Islet of Langerhans (tissue), 1 donor: ENCODE results near the gene RAET1E.
"Not testable (repeated sequence)": the region's sequence is repeated elsewhere in the genome, so short reads cannot be mapped to it uniquely, and the experiment has no call there.

Experiments
- FAIRE-seq: peaks from one replicate; lab custom pipeline; 2011; peaks lifted over from hg19 to GRCh38; lab: Jason Lieb, UNC

RAET1E gene

DNA sequence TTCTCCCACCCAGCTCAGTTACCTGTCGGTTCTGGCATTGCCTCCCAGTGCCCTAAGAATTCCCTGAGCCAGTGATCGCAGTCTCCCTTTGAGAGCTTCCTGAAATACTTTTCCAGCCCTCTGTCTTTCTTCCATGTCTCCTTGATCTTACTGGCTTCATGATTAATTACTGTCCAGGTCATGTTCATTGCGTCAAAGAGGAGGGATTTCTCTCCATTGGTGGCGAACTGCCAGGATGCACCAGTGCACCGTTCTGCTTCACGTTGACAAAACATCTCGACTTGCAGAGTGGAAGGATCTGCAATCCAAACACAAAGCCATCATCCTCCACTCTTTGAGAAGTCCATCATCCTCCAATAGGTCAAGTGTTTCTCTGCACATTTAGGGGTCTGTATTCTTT, 8.6 kb downstream of the RAET1E start:
- FAIRE-seq, result no peak

DNA sequence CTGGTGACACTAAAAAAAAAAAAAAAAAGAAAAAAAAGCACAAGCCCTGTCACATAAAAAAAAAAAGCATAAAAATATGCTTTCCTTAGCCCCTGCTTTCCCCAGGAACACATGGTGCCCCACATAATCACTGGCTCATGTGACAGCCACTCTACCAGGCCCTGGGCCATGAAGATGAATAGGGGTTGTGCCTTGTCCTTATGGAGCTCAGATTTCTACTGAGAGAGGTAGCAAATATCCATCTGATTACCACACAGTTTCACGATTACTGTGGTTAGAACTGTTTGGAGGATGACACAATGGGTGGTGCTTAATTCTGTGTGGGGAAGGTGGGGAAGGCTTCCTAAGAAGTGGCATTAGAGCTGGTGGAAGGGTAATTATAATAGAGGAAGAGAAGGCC, 9.3 kb downstream of the RAET1E start:
- FAIRE-seq, result no peak

DNA sequence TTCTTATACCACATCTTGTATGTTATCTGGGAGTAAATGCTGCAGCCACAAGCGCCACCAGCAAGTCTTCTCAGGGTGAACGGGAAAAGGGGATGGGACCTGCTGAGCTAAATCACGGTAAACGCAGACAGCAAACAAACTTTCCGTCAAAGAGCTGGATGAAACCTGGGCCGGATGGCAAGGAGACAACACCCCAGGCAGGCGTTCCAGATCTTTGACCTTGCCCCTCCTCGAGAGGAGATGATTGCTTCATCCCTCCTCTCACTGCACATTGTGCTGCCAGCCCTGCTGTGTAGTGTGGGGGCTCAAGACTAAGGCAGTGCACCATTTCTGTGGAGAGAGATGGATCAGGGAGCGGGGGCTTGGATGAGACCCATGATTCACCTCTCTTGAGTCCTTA, 9.8 kb downstream of the RAET1E start:
- no peak for FAIRE-seq

DNA sequence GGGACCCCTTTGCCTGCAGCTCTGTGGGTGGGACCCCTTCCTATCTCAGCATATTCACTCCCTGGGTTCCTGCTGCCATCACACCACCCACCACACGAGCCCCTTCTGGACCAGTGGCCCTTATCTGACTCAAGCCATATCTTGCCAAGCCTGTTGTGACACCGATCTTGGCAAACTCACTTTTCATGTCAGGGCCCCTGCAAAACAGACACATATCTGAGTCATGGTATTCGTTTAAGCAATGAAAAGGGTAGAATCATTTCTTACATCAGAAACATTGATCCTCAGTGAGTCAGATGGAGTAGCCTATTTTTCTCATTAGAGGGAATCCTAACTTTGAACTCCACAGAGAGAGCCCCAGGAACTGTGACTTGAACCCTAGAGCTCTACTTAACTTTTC, 10.6 kb downstream of the RAET1E start:
- FAIRE-seq, result no peak

DNA sequence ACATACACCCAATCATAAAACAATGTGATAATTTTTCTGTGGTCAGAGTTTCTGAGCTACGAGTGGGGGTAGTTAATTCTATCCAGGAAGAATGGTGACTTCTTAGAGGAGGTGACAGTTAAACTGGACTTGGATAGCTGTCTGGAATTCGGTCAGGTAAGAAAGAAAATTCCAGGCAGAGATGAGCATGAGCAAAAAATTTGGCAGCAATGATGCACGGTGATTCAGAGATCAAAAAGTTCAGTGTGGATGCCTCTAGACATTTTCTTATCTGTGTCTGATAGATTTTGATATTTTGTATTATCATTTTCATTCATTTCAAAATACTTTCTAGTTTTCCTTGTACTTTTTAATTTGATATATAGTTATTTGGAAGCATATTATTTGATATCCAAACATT, 12.0 kb downstream of the RAET1E start:
- FAIRE-seq, result no peak

DNA sequence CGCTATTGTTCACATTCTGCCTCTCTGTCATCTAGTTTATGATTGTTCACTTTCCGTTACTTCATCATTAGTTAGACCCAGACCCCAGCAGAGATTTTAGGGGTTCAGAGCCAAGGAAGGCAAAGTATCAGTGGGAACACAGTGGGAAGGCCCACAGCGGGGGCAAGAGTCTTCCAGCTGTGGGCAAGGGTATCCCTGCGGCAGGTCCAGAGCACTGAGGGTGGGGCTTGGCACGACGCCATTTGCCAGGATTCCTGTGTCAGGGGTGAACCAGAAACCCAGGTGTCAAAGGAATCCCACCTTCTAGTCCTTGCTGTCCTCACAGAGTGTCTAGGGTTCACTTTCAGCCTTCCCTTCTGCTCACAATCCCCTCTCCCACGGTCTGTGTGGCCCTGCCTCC, 13.3 kb downstream of the RAET1E start:
- FAIRE-seq, result no peak

DNA sequence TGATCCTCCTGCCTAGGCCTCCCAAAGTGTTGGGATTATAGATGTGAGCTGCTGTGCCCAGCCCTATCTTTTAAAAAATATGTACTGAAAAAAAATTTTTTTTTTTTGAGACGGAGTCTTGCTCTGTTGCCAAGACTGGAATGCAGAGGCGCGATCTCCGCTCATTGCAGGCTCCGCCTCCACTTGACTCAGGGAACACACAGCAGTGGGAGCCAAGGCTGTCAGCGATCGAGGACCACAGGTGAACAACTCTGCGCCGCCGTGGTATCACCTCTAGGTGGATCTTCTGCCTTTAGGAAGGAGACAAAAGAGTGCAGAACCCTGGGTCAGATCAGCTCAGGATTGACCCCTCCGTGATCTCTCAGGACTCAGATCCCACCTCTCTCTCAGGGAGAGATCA, 13.7 kb downstream of the RAET1E start:
- no peak for FAIRE-seq

DNA sequence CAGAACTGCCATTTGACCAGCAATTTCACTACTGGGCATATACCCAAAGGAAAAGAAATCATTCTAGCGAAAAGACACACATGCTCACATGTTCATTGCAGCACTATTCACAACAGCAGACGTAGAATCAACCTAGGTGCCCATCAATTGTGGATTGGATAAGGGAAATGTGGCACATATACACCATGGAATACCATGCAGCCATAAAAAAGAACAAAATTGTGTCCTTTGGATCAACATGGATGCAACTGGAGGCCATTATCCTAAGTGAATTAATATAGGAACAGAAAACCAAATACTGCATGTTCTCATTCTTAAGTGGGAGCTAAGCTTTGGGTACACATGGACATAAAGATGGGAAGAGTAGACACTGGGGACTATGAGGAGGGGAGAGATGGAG, 16.1 kb downstream of the RAET1E start:
- FAIRE-seq, result no peak

DNA sequence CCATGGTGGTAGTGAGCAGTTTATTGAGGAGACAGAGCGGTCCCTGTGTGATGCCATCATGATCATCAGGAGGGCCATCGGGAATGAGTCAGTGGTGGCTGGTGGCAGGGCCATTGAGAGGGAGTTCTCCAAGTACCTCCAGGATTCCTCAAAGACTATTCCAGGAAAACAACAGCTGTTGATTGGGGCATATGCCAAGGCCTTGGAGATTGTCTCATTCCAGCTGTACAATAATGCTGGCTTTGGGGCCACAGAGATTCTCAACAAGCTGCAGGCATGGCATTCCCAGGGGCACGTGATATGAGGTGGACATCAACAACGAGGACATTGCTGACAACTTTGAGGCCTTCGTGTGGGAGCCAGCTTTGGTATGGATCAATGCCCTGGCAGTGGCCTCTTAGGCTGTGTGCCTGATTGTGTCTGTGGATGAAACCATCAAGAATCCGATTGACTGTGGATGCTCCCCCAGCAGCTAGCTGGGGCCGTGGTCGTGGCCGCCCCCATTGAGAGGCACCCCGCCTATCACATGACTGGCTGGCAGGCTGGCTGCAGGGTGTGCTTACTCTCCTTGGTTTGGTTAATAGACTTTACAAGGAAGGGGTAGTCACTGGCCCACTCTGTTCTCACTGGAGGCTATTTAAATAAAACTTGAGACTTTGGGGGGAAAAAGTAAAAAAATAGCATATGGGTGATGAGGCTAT, 16.7 kb downstream of the RAET1E start:
- FAIRE-seq, result no peak

DNA sequence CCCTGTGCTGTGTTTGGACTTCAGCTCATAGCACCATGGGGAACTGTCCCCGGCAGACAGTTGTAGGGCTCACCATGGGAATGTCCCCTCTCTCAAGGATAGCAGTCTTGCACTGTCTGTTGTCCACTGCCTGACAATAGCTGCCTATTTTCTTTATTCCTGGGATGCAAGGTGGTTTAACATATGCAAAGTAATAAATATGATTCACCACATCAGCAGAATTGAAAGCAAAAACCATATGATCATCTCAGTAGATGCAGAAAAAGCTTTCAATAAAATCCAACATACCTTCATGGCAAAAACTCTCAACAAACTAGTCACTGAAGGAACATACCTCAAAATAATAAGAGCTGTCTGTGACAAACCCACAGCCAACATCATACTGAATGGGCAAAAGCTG, 20.3 kb downstream of the RAET1E start:
- FAIRE-seq, result no peak

DNA sequence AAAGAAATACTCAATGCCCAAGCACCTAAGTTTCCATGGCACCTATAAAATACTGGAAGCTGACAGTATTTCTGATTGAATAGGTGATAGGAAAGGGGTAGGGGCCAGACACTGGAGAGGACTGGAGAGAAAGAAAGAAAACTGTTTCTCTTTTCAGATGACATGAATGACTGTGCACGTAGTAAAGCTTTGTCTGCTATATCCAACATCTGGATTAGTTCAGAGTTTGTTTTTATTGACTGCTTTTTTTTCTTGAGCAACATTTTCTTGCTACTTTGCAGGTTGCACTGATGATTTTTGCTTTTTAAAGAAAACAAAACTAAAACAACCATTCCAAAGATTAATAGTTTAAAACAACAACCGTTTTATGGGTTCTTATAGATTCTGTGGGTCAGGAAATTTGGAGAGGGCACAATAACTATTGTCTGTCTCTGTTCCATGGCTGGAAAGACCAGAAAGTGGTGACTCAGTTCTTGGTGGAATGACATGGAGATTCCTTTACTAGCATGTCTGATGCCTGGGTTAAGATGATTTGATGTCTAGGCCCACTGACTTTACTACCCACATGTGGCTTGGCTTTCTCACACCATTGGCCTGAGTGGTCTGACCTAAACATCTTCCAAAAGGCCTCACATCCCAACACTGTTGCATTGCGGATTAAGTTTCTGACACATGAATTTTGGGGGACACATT, 21.5 kb downstream of the RAET1E start:
- FAIRE-seq, result no peak

DNA sequence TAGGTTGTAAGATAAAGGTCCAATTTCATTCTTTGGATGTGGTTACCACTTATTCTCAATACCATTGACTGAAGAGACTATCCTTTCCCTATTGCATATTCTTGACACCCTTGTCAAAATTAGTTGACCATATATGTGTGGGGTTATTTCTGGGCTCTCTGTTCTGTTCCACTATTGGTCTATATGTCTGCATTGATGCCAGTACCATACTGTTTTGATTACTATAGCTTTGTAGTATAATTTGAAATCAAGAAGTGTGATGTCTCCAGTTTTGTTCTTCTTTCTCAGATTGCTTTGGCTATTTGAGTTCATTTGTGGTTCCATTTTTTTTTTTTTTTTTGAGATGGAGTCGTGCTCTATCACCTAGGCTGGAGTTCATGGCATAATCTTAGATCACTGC, 25.7 kb downstream of the RAET1E start:
- FAIRE-seq, result no peak

DNA sequence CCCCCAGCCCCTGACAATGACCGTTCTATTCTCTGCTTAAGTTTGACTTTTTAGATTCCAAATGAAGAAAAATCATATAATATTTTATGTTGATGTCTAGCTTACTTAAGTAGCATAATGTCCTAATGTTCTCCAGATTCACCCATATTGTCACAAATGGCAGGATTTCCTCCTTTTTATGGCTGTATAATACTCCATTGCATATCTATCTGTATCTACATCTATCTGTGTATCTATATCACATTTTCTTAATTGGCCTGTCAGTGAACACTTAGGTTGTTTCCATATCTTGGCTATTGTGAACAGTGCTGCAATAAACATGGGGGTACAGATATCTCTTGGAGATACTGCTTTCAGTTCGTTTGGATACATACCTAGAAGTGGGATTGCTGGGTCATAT, 26.7 kb downstream of the RAET1E start:
- FAIRE-seq, result no peak

DNA sequence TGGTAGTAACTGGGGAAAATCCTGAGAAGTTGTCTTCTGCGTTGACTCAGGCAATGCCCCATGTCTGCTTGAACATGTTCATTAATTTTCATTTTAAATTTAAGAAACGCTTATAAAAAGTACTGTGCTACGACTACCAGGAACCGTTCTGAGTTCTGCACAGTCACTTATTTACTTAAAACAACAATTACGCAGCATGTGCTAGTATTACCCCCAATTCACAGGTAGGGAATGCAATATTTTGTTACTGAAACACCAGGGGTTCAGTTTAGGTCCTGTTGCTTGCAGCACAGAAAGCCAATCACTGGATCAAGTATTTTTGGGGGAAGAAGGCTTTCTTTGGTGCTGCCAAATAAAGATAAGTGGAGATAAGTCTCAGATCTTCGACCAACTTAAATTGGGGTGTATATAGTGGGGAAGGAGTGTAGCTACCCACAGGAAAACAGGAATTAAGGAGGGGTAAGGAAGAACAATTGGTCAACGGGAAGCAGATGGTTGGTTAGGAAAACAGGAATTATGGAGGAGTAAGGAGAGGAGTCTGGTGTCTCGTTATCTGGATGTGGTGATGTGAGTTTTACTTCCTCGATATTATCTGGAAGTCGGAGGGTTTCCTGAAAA, 28.5 kb downstream of the RAET1E start:
- FAIRE-seq, result no peak

DNA sequence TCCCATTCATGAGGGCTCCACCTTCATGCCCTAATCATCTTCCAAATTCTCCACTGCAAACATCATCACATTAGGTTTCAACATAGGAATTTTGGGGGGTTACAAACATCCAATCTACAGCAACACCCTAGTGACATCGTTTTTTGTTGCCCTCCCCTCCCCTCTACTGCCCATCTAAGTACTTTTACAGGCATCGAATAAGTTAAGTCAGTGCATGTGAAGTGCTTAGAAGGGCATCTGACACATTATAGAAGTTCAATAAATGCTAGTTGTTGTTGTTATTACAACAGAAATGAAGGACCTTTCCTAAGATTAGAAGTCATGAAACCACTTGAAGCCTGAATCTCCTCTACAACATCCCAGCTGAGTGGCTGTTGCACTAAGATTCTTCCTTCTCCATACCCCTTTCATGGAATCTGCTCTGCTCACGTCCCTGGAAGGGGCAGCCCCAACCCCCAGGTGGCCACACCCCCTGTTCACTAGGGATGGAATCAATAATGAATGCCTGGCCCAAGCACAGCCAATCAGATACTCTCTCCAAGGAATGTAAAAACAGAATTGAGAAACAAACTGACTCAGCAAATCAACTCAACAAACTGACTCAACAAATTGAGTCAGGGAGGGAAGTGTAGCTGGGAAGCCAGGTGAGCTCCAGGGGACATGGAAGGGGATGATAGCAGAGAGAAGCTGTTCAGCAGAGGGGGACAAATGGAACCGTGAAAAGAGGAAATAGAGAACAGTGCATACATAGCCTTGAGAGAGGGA, 29.9 kb downstream of the RAET1E start:
- no peak for FAIRE-seq

DNA sequence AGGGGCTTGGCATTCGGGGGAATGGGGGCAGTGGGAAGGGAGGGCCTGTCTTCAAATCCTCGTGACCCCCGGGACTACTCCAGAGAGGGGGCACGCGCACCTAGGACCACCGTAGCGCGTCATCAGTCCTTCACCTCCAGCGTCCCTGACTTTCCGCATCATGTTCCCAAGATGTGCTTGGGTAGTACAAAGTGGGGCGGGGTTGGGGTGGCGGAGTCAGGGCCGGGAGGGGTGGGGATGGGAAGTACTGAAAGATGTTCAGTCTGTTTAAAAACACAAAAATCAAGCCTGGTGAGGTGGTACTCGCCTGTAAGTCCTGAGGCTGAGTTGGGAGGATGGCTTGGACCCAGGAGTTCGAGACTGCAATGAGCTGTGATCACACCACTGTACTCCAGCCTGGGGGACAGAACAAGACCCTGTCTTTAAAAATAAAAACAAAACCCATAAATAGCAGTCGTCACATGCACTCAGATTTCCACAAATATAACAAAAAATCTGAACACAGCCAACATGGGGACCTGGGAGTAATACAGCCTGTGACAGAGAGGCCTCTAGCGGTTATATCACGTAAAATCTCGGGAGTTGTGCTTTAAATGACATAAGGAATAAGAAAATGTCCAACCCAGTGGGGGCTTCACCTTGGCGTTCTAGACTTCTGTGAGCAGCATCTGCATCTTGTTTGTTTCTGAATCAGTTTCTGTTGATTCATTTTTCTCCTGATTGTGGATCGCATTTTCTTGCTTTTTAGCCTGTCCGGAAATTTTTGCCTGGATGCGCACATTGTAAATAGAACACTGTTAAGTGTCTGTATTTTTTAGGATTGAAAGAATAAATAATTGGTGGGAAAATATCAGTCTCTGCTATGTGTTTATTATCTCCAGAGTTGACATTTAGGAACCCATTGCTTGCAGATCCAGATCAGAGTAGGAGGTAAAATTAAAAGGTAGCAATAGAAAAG, 33.1 kb downstream of the RAET1E start:
- FAIRE-seq, result peak; percentile 93

DNA sequence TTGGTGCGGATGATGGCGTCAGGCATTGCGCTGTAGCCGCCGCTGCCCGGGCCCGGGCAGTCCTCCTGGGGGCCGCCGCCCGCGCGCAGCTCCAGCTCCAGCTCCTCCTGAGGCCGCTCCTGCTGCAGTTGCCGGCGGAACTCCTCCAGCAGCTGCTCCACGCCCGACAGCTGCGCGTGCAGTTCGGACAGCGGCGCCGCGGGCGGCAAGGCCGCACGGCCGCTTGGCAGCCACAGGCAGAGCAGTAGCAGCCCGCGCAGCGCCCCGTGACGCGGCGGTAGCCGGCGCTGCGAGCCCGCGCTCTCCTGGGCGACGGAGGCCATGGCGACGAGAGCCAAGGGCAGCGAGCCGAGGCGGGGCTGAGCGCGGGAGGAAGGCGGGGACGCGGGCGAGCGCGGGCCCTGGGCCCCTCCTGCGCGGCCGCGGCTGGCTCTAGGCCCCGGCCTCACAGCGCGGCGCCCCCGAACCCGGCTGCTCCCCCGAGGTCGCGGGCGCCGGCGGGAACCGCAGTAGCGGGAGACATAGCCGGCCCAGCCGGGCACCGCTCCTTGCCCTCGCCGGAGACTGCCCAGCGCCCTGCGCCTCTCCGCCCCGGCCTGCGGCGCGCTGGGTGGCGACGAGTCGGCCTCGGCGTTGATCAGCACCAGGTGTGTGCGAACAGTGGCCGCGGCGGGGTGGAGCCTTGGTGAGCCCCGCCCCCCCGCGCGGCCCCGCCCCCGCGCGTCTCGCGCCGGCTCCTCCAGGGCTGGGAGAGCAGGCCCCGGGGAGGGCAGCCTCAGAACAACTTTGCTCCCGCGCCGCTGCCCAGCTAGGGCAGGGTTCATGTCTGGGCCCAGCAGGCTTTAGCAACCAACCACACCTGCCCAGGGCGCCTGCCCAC, 34.0 kb downstream of the RAET1E start, which contains the start of gene LRP11:
Gene LRP11, minus strand, starts transcription at position 662 of the 880 bp plus-strand sequence. Its CDS starts 339 bp downstream, at position 323.
- FAIRE-seq, result no peak

DNA sequence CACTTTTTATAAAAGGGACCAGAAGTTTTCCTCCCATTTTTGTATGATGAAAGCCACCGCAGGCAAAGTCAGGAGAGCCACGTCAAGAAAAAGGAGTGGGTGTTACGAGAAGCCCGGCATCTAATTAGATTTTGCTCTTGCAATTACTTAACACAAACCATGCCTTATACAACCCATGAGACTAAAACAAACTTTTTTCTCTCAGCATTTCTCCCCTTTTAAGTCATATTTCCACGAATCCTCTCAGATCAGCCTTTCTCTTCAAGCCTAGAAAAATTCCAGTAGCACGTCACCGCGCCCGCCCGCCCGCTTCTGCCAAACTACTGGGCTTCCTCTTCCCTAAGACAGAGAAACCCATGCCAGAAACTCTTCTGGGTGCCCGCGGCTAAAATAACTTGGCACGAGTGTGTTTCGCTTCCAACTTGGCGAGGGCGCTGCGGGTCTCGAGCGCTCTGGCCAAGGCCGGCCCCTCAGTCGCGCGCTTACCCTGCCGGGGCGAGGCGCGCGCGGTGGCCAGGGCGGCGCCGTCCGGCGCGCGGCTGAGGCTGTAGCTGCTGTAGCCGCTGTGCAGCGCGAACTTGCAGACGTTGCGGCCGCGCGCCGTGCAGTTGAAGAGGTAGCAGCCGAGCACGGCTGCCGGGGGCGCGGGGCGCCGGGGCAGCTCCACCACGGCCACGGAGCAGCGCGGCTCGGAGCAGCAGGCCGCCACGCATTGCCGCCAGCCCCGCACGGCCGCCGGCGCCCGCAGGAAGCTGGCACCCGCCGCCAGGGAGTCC, 34.8 kb downstream of the RAET1E start:
- FAIRE-seq, result no peak

DNA sequence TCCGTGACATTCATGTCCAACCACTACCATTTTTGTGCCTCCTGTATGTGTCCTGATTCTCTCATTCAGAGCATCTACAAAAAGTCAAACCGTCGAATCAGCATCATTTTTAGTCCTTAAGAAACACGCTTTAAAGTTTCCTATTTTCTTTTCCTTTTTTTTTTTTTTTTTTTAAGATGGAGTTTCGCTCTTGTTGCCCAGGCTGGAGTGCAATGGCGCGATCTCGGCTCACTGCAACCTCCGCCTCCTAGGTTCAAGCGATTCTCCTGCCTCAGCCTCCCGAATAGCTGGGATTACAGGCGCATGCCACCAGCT, 35.5 kb downstream of the RAET1E start:
- not testable (repeated sequence) for FAIRE-seq
